CD4-positive, alpha-beta T cell treated with Interleukin-10 for 1 hour (primary cell): ENCODE data around the gene TFAP2A.

Source experiments
- DNase-seq: peaks from one replicate; pipeline ENCODE4 v3.0.0-alpha.2; 2020

Gene TFAP2A

DNA sequence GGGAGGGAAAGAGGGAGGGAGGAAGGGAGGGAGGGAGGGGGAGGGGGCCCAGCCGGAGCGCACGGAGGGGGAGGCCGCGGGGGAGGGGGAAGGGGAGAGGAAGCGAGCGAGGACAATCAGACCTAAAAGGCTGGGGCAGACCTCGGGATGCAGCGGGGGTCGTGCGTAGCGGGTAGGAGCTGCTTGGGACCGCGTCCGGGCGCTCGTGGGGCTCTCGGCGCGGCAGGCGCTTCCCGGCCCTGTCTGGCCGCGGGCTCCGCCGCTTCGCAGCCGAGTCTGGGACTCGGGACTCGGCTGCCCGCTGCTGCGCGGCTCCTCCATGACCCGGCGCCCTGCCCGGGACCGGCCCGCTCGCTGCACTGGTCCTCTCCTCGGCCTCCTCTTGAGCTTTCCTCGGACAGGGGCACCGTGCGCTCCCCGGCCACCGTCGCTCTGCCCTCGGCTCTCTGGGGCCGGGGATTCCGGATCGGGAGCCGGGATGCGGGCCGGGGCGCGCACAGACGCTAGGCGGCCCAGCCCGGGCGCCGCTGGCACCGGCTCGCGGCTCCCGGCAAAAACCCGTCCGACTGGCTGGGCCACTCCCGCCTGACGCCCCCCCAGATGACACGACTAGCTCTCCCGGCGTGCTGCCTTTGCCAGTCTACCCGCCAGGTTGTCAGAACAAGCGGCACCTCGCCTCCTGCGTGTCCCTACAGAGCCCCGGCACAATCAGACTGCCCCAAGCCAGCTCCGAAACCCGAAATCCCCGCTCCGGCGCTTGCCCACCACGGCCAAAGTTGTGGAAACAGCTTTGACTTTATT, 2.2 kb downstream of the TFAP2A start:
- DNase-seq = no peak

DNA sequence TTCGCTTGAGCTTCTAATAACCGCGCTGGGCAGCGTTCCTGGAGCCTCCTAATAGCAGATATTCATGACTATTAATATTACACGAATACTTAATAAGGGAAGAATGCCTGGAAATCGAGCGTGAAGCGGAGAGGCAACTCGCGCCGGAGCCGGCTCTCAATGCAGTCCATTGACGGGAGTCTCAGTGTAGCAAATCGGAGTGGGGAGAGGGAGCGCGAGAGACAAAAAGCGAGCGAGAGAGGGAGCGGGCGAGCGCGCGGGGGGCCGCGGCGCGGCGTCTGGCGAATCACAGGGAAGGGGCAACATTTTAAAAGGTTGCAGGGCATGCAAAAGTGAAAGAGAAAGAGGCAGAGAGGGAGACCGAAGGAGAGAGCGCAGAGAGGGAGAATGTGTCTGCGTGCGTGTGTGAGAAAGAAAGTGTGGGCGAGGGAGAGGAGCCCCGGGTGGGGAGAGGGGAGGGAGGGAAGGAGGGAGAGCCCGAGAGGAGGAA, 2.9 kb downstream of the TFAP2A start:
- peak; percentile 53 for DNase-seq

DNA sequence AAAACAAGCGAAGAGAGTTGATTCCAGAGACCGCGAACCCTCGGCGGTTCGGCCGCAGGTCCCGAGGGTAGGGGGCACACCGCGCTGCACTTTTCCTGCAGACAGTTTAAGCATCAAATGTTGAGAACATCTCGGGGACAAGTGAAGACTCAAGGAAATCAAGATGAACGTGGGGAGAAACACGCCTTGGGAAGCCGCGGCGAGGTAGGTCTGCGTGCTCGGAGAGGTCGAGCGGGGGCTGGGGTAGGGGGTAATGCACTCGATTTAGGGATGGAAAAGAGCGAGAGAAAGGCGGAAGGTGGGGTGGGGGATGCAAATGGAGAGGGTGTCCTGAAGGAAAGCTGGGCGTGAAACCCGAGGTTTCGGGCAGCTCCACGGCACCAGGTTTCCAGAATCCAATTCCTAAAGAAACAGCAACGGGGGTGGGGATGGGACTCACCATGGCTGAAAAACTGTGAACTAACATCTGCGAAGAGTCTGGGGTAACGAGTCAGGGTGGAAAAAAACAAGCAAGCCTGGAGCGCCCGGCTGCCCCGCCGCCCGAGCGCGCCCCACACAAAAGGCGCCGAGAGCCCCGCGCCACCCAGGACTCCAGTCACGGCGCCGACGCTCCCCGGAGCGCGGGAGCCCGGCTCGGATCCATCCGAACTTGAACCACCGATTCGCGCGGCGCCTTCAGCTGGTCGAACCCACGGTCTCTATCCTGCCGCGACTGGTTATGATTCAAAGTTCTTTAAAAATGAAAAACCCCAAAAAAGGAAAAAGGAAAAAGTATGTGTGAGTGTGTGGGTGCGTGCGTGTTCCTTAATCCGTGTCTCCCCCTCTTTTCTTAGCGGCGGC, 3.5 kb downstream of the TFAP2A start:
- no peak for DNase-seq

DNA sequence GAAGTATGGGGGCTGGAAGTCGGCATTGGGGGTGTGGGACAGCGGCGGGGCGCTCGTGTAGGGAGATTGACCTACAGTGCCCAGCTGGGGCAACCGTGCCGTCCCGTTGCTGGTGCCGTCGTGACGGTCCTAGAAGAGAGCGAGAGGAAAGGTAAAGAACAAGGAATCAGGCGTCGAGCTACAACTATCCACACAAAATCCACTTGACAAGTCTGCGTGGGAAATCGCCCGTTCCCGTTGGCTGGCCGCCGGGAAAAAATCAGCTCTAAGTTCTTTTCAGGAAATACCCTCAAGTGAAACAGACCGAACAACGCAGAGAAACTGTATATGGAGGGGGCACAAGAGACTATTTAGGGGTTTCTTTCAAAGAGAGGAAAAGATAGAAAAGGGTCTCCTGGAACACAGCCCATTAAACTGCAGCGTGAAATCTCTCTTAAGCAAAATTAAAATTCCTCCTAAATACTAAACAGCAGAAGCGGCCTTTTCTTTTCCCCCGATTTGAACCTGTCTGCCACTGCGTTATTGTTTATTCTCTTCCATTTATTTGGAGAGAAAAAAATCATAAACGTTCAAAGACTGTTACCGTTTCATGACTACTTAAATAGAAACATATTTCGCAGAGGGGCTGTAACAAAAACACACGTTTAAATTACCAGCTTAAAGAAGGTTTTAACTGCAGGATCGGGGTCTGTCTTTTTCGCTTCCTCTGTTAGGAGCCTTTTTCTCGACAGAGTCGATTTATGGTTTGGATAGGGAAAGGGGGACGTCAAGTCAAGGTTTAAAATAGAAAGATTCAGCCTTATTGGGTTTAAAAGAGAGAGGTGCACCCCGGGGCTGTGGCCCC, 4.4 kb downstream of the TFAP2A start:
- DNase-seq = no peak

DNA sequence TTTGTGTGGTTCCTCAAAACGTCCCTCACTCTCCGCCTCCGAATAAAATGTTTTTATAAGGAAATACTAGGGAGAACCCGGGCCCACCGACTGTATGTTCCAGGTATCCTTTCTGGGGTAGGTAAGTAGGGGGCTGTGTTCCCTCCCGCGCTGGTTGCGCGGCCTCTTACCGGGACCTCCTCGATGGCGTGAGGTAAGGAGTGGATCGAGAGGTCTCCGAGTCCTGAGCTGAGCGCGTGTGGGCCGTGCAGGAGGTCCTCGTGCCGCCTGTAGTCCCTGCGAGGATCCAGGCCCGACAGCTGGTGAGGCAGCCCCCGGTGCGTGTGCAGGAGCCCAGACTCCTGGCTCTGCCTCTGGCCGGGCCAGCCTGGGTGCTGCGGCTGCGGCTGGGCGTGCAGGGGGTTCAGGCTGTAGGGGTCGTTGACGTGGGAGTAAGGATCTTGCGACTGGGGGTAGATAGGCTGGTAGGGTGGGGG, 5.1 kb downstream of the TFAP2A start:
- DNase-seq = no peak

GRCh38 chr6:10409233-10409721, 5.6 kb downstream of the TFAP2A start:
- no peak for DNase-seq

- DNase-seq = no peak
These were observed 6.4 kb downstream of the TFAP2A start for GRCh38 chr6:10408457-10408856.

GRCh38 chr6:10407674-10408054, 7.2 kb downstream of the TFAP2A start:
- no peak for DNase-seq

DNA sequence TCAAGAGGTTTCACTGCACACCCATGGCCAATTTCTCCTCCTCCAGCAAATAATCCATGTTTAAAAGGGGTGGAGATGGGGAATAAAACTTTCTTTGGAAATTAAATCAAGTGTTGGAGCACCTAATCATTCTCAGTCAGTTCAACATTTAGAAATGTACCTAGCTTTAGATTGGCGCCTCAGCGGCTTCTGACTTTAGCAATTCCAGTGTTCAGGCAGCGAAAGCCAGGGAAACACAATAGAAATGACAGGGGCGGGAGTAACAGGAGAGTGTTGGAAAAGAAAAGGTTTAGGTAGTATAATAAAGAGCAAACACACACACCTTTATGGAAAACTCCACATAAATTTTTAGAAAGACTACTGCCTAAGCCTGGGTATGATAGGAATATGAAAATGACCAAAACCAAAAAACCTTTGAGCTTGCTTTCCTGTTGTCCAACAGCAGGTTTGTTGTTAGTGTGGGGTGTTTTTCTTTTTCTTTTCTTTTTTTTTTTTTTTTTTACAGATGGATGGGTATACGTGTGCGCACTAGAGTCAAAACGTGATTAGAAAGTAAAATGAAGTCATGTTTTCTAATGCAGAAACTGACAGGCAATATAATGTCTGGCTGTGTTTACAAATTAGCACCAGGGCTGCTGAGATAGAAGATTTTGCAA, 7.7 kb downstream of the TFAP2A start:
- DNase-seq = no peak

GRCh38 chr6:10406556-10406955, 8.3 kb downstream of the TFAP2A start:
- no peak for DNase-seq

DNA sequence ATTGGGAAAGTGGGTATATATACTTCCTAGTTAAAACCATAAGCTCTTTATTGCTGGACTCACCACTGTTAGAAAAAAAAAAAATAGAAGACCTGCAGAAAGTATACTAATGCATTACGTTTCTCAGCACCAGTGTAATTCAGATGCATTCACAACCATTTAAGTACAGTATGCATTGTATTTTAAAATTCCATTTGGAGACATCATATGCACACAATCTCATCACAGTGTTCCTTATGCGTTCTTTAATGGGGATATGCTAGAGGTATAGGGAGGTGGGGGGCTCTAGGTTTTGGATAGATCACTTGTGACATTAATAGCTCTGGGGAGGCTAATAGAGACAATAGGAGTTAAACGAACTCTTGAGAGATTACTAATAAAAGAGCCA, 9.4 kb downstream of the TFAP2A start:
- DNase-seq = no peak

- no peak for DNase-seq
These were observed 9.9 kb downstream of the TFAP2A start for GRCh38 chr6:10404799-10405512.

DNA sequence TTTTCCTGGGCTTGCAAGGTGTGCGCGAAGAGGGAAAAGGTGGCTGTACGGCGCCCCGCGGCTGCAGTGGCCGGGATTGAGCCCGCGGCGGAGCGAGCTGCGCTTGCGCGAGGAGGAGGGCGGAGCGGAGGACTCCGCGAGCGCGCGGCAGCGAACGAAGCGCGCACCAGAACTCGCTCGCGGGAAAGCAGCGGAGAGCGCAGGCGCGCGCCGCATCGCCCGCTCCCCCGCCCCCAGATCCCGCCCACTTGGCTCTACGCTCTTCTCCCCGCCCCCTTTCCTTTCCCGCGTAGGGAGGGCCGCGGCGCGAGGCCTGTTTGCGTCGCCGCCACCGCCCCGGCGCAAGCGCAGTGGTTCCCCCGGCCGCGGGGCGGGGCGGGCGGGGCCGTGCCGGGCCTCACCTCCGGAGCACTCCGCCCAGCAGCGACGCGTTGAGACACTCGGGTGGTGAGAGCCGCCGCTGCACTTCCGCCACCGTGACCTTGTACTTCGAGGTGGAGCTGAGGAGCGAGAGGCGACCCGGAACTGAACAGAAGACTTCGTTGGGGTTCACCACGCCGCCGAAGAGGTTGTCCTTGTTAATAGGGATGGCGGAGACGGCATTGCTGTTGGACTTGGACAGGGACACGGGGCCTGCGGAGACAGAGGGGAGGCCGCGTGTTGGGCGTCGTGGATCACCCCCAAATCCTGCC, 10.6 kb downstream of the TFAP2A start:
- DNase-seq = peak; percentile 87

DNA sequence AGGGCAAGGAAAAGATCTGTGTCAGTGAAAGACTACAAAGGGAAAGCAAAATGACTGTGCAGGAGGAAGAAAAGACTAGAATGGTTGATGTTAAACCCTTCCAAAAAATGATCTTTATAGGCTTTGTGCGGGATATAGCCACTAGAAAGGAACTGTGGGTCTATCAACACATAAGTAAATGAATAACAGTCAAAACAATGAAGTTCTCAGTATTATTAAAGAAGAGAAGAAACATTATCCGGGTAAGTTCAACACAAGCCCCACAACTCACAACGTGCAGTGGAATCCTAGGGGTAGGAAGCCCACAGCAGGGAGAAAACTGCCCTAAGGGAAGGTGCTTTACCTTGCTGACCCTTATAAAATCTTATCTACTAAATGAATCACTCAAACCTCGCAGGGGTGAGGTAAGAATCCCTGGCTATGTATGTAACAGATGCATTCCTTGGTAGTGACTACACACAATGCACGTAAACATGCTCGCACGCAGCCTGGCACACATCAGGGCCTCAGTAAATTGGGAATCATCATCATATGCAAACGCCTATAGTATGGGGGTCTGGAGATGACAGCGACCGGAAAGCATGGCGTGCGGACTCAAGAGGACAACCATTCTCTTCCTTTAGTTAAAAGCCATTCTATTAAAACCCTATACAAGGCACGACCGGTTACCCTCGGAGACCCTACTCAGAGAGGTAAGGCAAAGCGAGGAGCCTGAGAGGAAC, 11.3 kb downstream of the TFAP2A start:
- no peak for DNase-seq

DNA sequence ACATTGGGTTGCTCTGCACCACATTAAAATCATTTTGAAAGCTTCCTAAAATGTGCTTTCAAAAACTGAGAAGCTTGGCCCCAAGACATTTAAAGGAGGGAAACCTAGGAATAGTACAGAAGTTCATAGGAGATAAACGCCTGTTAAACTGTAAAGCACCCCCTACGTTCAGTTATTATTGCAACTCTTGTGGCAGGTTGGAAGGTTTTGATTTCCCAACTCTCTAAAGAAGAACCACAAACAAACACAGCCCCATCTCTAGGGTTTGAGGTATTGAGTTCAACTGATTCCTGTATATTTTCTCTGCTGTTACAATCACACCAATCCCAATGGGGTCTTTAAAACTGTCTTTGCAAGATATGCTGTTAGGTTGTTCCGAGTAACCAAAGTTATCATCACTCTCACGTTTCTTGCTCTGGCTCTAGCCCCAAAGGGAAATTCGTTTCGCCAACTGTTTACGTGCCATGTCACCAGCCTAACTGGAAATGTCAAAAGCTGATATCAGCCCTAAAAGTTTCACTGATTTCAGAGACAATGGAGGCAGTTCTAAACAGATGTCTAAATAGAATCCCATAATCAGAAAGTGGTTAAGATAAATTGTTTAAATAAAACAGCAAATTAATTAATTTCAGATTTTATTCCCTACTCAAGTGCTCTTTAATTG, 12.1 kb downstream of the TFAP2A start:
- no peak for DNase-seq

DNA sequence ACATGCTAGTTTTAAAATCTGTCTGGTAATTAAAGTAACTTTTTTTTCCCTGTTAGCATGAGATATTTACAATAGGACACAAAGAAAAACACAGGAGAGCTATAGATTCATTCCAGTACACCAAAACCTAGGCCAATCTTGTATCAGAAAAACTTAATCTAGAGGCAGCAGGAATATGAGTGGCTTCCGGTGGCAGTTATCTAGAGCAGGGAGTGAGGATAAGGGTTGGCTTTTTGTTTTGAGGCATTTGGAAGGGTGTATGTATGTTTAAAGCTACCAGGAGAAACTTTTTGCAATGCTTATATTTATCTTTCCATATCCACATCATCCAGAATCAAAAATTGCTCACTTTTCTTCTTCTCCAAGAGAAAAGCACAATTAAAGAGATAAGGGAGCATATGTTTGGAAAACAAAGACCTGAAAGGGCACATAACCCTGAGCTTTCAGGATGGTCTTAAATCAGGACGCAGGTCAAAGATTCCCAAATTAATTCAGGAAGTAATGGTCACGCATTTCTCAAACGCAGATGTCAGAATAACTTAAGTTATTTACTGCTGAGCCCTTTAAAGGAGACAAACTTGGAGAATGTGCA, 13.1 kb downstream of the TFAP2A start:
- no peak for DNase-seq

GRCh38 chr6:10401004-10401536, 13.8 kb downstream of the TFAP2A start:
- no peak for DNase-seq

DNA sequence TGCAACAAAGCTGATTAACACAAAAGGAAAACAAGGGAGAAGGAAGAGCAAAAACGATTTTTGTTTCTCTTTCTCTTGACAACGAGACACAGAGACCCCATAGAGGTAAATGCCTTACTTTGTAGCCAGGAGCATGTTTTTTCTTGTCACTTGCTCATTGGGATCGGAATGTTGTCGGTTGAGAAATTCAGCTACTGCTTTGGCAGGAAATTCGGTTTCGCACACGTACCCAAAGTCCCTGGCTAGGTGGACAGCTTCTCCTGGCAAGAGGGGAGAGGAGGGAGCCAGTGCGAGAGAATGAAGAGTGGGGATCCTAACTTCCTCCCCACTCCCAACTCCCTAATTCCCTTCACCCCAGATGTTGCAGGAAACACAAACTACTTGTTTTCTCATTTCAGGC, 14.5 kb downstream of the TFAP2A start:
- no peak for DNase-seq

DNA sequence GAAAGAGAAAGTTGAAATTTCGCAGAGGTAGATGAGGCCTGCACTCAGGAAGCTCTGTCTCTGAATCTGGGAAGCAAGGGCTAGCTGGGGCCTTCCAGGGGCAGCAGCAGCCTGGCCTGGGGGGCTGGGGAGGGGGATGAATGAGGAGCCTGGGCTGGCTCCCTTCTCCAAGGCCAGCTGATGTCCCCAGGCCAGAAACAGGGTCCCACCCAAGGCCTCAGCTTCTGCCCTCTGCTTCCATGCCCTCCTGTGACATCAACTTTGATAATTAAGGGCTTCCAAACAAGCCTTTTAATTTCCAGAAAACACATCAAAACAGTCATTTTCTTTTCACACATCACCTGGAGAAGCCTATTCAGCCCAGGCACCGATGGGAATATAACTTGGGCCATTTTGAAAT, 15.4 kb downstream of the TFAP2A start:
- no peak for DNase-seq
